Activated CD4-positive, alpha-beta T cell treated with anti-CD3 and anti-CD28 coated beads, Interleukin-10, Interleukin-2, amounts not matched to agents 100 ng/mL and 50 ng/mL, durations not matched to agents 16 hours and 8 hours (primary cell): ENCODE measurements around the gene THBS3.
A peak's percentile ranks its signal among the peaks of the same experiment; 100 is the strongest.
"Not testable (repeated sequence)": the region's sequence is repeated elsewhere in the genome, so short reads cannot be mapped to it uniquely, and the experiment has no call there.

Experiments used
- DNase-seq: peaks from one replicate; pipeline ENCODE4 v3.0.0-alpha.2; 2020

THBS3 gene

DNA sequence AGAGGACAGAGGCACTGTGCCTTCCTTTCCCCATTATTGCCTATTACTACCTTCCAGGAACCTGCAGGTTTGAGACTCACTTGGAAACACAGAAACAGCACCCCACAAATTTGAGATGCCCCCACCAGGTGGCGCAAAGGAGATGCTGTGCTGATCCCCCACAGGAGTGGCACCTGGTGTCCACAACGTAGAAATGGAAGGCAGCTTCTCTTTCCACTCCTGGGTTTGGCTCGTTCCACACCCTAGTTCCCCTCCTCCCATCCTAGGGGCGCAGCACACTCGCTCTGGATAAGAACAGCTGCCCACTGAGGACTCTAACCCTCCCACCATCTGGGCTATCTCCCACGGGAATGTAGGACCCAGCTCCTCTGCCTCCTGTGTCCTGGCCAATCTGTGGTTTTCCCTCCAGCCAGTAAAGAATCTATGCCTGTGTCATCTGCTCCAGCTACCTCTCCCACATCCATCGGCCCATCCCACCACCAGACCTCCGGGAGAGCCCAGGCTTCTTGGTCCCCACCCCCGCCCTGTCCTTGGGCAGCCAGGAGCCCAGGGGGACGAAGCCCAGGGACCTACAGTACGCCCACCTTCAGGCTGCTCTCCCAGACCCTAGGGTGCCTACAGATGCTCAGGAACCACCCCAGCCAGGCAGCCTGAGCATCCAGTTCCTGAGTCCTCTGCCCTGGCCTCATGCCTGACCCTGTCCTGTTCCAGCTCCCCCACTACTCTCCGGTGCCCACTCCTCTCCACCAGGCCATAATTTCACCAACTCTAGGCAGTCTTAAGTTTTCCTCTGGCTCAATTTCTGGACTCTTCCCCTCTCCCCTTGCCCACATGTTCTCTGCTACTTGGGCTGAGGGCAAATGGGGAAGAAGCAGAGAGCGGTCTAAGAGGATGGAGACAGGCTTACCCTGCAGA lies 549 bp downstream of the THBS3 start:
- peak; percentile 91 for DNase-seq

DNA sequence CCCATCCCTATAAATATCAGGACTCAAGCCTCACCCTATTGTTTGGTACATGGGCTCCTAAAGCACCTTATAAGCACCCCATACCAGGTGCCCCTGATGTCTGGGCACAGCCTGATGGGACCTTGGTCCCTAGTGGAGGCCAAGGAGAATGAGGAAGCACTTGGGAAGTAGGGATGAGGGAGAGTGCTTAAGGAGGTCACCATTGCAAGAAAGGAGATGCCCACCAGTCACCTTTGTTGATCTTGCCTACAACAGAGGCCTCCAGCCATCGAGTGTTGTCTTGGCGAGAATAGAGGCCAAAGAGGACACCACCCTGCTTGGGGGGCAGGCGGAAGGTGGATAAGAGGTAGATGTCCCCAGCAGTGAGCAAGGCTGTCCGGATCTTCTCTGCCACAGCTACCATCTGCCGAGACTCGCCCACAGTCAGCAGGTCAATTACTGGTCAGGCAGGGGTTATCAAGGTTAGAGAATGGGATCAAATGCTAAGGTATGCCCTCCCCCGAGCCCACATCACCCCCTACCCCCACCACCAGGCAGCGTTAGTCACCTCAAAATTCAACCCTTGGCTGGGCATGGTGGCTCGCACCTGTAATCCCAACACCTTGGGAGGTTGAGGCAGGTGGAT lies 1.6 kb downstream of the THBS3 start:
- DNase-seq: no peak

DNA sequence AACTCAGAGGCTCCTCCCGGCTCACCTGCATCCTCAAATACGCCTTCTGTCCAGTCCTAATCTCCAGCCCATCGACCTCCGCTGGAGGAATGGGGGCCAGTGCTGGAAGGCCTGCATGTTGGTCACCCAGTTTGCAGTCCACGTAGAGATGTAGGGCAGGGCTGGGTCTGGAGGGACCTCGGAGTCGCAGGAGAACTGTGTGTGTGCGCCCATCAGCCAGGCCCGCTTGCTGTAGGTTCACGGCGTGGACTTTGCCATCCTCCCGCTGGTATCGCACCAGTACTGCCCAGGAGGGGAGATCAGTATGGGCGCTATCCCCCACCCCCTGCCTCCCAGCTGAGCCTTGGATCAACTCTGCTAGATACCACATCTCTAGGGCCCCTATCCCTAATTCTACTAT lies 2.7 kb downstream of the THBS3 start:
- no peak for DNase-seq

DNA sequence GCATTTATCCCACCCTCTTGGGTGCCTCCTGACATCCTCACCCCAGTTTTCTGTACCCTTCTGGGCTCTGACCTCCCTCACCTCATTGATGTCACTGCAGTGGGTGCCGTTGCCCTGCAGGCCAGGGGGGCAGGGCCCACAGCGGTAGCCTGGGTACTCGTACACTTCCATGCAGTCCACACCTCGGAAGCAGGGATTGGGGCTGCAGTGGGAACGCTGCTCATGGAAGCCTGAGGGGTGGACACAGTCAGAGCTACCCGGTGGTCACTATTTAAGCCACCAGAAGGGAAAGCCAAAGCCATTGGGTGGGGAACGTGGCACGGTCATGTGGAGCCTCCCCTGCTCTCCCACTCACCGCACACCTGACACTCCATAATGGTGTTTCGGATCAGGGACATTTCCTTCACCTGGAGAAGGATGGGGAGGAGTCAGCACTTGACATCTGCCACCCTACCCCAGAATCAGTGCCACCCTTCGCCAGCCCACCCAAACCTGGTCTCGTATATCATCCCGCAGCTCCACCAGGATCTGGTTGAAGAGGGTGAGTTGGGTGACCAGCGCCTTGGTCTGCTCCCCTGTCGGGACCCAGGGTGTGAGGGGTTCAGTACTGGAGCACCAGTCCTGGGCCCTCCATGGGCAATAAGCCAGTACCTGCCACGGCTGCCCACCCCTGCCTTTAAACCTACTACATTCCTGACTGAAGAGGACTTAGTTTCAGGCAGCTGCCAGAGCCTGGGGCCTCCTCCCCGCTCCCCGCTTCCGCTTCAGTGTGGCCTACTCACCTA lies 4.8 kb downstream of the THBS3 start:
- DNase-seq: no peak

DNA sequence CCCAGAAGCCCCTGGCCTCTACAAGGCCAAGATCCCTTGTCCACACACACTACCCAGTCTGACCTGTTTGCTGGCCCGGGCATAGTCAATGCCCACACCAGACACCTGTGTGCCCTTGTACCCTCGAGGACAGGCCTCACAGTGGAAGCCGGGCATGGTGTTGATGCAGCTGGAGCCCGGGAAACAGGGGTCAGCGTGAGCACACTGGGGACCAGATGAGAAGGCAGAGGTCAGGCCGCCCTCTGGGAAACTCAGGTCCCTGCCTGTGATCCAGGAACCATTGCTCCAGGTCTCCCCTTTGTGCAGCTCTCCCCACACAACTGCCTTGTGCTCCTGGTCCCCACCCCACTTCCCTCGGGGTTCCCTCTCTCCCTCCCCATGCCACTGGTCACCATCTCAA lies 5.5 kb downstream of the THBS3 start:
- DNase-seq: no peak

DNA sequence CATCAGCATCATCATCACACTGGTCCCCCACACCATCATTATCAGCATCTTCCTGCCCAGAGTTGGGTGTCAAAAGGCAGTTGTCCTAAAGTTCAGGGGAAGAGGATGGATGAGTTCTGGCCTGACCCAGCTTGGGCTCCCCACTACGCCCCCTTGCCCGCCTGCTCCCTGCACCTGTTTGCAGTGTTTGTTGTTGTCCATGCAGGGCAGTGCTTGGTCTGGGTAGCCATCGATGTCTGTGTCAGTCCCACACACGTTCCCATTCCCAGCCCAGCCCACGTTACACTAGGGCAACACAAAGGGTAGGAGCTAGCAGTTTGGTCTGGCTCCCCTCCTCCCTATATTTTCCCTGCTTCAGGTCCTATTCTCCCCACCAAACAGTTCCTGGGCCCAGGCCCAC lies 6.8 kb downstream of the THBS3 start:
- DNase-seq: no peak

DNA sequence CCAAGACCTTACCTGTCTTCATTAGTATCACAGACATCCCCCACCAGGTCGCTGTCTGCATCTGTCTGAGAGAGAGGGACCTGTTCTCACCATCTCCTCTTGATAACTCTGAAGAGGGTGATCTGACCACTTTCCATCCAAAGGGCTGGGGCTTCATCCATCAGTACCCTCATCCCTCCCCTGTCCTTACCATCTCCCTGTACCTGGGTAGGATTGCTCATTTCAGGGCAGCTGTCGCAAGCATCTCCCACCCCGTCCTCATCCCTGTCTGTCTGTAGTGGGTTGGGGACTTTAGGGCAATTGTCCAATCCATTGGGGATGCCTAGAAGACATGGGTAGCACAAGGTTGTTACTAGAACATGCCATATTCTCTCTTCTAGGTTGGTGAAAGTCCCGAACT lies 7.9 kb downstream of the THBS3 start:
- no peak for DNase-seq

DNA sequence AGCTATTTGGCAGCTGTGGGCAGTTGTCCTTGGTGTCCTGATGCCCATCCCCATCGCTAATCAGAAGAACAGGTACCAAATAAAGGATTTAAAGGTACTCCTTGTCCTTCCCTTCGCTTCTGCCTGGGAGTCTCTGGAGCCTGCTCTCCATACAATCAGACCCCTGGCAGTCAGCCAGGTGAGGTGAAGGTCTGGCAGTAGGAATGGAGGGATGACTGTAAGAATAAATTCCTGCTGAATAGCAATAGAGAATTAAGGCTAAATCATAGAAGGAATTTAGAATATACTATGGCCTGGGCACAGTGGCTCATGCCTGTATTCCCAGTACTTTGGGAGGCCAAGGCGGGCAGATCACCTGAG lies 9.2 kb downstream of the THBS3 start:
- DNase-seq: no peak

DNA sequence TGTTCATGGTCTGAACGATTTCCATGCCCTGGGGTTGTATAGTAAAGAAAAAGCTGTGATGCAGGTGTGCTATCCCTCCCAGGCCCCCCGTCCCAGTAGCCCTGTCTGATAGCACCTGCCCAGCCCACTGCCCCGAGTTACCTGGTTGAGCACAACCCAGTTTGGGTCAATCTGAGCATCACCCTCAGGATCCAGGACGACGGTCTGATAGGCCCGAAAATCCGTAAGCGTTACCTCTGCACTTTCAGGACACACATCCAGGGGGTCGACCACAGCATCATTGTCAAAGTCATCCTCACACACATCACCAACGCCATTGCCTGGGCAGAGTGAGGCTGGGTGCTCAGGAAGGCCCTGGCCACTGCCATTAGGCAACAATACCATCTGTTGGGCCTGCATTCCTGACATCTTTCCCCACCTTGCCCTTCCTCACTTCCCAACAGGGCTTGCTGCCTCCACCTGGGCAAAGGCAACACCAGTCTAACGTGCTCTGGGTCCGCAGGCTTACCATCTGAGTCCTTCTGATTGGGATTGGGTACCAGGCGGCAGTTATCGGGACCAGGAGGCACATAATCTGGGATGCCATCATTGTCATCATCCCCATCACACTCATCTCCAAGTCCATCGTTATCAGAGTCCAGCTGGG lies 9.7 kb downstream of the THBS3 start:
- DNase-seq: no peak

DNA sequence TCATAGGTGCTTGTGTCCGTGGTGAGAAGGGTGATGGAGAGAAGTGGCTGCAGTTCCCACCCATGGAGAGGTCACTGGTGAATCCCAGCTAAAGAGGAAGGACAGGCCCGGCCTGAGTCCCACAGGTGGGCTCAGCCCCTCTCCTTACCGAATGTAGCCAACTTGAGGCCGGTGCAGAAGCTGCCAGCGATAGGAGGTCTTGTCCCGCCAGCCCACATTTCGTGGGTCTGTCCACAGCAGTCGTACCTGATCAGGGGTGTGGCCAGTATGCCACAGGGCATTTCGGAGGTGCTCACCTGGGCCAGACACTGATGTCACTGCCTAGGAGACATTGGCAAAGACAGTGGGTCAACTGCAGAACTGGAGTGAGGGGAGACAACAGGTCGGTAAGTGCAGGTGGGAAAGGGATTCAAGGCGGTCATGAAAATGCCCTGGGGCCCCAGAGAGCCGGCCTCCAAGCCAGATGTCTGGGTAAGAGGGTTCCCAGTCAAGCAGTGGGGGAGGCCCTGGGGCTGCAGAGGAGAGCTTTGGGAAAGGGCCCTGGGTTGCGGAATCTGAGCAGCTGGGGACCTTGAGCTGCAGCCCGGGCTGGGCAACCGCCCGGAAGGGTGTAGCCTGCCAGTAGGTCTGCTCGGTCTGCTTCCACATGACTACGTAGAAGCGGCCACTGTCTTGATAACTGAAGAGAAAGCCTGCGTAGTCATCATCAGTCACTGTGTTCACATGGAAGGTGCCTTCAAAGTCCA lies 10.6 kb downstream of the THBS3 start:
- no peak for DNase-seq

DNA sequence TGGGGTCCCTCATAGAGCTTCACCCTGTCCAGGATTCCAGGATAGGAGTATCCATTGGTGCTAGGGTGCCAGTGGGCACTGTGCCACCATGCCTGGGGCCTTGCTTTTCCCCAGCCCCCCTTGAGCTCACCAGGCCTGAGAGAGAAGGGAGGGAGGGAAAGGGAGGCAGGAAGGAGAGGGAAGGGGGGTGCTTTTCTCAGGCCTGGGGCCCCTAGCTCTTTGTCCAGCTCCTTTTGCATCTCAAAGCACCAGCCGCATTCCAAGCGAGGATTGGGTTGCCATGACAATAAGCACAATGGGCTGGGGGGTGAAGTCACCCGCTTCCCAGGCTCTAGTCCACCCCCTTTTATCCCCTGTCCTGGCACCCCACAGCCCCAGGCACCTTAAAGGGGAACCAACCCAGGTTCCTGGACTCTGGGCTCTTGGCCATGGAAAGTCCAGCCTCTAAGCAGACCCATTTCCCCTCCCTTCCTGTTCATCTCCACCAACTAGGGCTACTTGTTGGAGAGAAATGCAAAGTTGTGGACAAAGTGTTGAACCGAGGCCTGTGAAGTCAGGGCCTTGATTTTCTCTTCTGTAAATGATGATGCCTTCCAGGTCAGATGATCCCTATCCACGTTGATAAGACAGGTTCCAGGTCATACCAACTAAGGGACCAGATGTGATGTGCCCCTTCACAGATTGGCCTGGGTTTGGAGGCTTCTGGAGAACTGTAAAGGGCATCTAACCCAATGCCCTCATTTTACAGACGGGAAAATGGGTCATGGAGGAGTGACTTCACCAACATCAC lies 11.4 kb downstream of the THBS3 start:
- DNase-seq: no peak

DNA sequence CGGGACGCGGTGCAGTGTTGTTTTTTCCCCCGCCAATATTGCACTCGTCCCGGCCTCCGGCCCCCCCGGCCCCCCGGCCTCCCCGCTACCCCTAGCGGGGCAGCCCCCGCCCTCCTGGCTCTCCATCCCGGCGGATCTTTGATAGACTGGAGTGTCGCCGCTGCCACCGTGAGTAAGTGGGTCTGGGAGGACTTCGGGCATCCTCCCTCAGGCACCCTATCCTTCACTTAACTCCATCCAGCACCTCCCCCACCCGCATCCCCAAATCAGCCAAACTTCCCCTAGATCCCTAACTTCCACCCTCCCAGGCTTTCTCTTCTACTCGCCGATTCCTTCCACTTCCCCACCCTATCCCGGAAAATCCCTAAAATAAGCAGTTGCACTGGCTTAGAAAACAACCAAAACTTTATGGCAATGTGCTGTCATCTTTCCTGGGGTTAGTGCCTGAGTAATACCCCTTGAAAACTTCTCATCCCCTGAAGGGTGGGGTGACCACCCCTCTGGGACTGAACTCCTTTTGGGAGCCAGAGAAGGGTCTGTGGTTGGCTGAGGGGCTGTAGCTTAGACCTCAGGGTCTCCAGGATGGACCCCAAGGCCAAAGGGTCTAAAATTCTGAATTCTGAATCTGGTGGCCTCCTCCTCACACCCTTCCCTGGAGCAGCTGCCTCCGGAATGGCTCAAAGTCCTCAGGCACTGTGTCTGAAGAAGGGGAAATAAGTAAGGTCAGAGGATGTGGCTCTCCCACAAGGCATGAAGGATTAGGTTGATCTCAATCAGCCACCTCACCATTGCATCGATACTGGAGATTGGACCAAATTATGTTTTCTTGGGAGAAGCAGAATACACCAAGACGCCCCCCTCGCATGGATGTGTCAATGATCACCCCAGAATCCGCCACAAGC lies 12.2 kb downstream of the THBS3 start:
- DNase-seq: no peak

DNA sequence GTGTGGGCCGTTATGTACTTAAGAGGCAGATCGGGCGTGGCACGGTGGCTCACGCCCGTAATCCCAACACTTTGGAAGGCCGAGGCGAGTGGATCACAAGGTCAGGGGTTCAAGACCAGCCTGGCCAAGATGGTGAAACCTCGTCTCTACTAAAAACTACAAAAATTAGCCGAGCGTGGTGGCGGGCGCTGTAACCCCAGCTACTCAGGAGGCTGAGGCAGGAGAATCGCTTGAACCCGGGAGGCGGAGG lies 13.8 kb downstream of the THBS3 start:
- not testable (repeated sequence) for DNase-seq

DNA sequence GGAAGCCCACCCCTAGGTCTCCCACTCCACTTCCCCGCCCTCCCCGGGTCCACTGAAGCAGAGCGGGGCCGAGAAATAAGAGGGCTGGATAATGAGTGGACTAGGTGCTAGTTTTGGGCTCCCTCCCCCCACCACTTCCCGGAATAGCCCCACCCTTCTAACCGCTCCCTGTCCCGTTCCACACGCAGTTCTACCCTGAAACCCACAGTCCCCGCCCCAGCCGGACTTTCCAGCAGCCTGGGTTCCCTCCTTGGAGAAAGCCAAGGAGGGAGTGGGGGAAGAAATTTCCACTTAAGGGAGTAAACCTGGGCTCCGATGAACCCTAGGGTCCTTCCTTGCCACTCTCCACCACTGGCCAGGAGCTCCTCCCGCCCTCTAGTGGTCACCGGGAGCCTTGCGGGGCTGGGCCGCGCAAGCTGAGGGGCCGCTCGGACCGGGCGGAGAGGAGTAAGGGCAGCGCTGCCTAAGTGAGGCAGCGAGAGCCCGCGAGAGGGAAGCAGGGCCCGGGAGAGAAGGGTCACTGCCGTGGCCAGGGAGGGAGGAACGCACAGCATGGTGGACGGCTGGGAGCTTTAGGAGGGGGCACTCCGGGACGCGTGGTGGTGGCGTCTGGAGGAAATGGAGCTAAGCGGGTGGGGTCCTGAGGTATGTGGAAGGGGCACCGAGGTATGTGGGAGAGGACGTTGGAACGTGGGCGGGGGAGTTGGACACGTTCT lies 14.3 kb downstream of the THBS3 start:
- peak; percentile 89 for DNase-seq

DNA sequence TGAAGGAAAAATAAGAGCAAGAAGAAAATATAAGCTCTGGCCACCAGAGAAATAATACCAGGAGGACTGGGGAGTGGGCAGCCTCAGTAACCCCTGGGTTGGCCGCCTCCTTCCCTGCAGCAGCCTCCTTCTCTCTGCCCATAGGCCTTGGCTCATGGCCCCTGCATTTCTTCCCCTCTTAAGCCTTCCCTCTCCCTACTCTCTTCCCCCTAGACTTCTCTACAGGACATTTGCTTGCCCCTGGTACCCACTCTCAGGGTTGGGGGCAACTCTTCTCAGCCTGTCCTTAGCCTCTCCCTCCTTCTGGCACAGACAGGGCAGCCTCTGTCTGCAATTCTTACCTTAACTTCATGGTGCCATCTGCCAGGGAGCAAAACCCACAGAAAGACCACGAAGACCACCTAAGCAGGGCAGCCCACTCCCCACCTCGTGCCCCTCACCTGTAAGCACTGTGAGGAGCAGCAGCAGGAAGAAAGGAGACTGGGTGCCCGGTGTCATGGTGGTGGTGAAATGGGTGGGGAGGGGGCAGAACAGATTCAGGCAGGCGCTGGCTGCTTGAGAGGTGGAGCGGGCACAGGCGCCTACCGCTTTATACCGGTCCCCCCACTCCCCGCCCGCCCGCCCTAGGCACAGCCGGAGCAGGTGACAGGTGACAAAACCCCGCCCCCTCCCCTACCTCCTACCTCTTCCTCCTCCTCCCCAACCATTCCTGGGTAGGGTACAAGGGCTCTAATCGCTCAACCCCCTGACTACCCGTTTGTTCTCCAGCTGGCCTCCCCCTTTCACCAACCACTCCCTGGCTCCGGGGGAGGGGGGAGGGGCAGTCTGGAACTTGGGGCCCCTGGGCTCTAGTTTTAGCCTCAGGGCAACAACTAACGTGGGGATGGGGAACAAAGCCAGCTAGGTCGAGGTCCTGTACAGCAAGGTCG lies 15.1 kb downstream of the THBS3 start:
- no peak for DNase-seq

DNA sequence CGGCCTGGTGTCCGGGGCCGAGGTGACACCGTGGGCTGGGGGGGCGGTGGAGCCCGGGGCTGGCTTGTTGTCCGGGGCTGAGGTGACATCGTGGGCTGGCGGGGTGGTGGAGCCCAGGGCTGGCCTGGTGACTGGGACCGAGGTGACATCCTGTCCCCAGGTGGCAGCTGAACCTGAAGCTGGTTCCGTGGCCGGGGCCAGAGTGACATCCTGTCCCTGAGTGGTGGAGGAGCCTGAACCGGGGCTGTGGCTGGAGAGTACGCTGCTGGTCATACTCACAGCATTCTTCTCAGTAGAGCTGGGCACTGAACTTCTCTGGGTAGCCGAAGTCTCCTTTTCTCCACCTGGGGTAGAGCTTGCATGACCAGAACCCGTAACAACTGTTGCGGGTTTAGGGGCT lies 15.8 kb downstream of the THBS3 start:
- no peak for DNase-seq

DNA sequence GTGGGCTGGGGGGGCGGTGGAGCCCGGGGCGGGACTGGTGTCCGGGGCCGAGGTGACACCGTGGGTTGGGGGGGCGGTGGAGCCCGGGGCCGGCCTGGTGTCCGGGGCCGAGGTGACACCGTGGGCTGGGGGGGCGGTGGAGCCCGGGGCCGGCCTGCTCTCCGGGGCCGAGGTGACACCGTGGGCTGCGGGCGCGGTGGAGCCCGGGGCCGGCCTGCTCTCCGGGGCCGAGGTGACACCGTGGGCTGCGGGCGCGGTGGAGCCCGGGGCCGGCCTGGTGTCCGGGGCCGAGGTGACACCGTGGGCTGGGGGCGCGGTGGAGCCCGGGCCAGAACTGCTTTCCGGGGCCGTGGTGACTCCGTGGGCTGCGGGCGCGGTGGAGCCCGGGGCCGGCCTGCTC lies 17.8 kb downstream of the THBS3 start:
- DNase-seq: not testable (repeated sequence)

DNA sequence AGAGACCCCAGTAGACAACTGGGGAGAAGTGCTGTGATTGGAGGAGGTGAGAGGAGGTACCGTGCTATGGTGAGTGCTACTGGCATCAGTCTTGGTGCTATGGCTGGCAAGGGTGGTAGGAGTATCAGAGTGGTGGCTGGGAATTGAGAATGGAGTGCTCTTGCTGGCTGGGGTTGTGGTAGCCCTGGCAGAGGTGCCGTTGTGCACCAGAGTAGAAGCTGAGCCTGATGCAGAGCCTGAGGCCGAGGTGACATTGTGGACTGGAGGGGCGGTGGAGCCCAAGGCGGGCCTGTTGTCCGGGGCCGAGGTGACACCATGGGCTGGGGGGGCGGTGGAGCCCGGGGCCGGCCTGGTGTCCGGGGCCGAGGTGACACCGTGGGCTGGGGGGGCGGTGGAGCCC lies 19.4 kb downstream of the THBS3 start:
- no peak for DNase-seq

DNA sequence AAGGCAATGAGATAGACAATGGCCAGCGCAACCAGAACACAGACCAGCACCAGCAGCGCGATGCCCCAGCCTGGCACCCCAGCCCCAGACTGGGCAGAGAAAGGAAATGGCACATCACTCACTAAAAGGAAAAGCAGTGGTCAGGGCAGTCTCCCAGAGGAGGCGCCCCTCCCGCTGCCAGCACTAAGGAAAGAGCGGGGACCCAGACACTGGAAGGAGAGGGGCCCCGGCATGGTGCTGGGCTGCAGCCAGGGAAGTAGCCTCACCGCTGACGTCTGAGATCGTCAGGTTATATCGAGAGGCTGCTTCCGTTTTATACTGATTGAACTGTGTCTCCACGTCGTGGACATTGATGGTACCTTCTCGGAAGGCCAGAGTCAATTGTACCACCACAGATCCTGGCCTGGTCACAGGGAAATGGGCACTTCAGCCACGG lies 20.2 kb downstream of the THBS3 start:
- no peak for DNase-seq
